ENCODE measurements around the gene DNMT1.

DNMT1 gene

GRCh38 chr19:10189616-10190015 lies 5.1 kb downstream of the DNMT1 start:
- no peak overlapping the region for H3K27ac ChIP-seq

GRCh38 chr19:10187315-10187714 lies 7.4 kb downstream of the DNMT1 start:
- H3K27ac ChIP-seq: no peak overlapping the region
- H3K4me1 ChIP-seq (ENCODE audit: control insufficient read depth in 1 of 2, insufficient read depth in 1 of 2, low read depth in 1 of 2, low read length in 1 of 2): no peaks in the 10 kb centered on the region
- no peak for TF ChIP-seq CTCF (IDR thresholded peaks at IDR 0.05)
- H3K27me3 ChIP-seq: no peaks in the 10 kb centered on the region
- H3K9me3 ChIP-seq: no peaks in the 10 kb centered on the region
- peaks cover 25% of the 10 kb centered on the region for H3K36me3 ChIP-seq
- no peak overlapping the region for H3K4me3 ChIP-seq (ENCODE audit: low read depth in 1 of 2, low read length in 1 of 2)

More at GRCh38 chr19:10189616-10190015, 5.1 kb downstream of the DNMT1 start:
- peaks cover 16% of the 10 kb centered on the region for H3K36me3 ChIP-seq
- H3K27me3 ChIP-seq: no peaks in the 10 kb centered on the region
- peaks cover 7 to 8% of the 10 kb centered on the region in 2 experiments for H3K4me1 ChIP-seq (ENCODE audit: control insufficient read depth in 1 of 2, insufficient read depth in 1 of 2, low read depth in 1 of 2, low read length in 1 of 2)
- no peaks in the 10 kb centered on the region for H3K9me3 ChIP-seq
- H3K4me3 ChIP-seq (ENCODE audit: low read depth in 1 of 2, low read length in 1 of 2): no peak overlapping the region
- no peak for TF ChIP-seq CTCF (IDR thresholded peaks at IDR 0.05)

GRCh38 chr19:10184636-10185035 lies 10.1 kb downstream of the DNMT1 start:
- Histone ChIP-seq H3K4me1 (ENCODE audit: control insufficient read depth in 1 of 2, insufficient read depth in 1 of 2, low read depth in 1 of 2, low read length in 1 of 2) (no peaks in the 10 kb centered on the region), H3K27me3 (no peaks in the 10 kb centered on the region), H3K4me3 (ENCODE audit: low read depth in 1 of 2, low read length in 1 of 2) (no peak overlapping the region), H3K9me3 (no peaks in the 10 kb centered on the region), H3K36me3 (peaks cover 41% of the 10 kb centered on the region), H3K27ac (no peak overlapping the region)
- no peak for TF ChIP-seq CTCF (IDR thresholded peaks at IDR 0.05)

- H3K27ac ChIP-seq: no peak overlapping the region
- no peaks in the 10 kb centered on the region for H3K9me3 ChIP-seq
- H3K27me3 ChIP-seq: no peaks in the 10 kb centered on the region
- H3K4me3 ChIP-seq (ENCODE audit: low read depth in 1 of 2, low read length in 1 of 2): no peak overlapping the region
- H3K36me3 ChIP-seq: peaks cover 47% of the 10 kb centered on the region
- no peaks in the 10 kb centered on the region for H3K4me1 ChIP-seq (ENCODE audit: control insufficient read depth in 1 of 2, insufficient read depth in 1 of 2, low read depth in 1 of 2, low read length in 1 of 2)
- no peak for TF ChIP-seq CTCF (IDR thresholded peaks at IDR 0.05)
Measured at GRCh38 chr19:10183926-10184325, 10.8 kb downstream of the DNMT1 start.

GRCh38 chr19:10182847-10183246 lies 11.9 kb downstream of the DNMT1 start:
- no peak for TF ChIP-seq CTCF (IDR thresholded peaks at IDR 0.05)
- H3K36me3 ChIP-seq: peaks cover 44% of the 10 kb centered on the region
- no peaks in the 10 kb centered on the region for H3K9me3 ChIP-seq

GRCh38 chr19:10182076-10182475 lies 12.7 kb downstream of the DNMT1 start:
- H3K9me3 ChIP-seq: no peaks in the 10 kb centered on the region
- H3K4me3 ChIP-seq (ENCODE audit: low read depth in 1 of 2, low read length in 1 of 2): no peak overlapping the region
- peaks cover 48% of the 10 kb centered on the region for H3K36me3 ChIP-seq
- TF ChIP-seq CTCF (IDR thresholded peaks at IDR 0.05): no peak
- no peaks in the 10 kb centered on the region for H3K4me1 ChIP-seq (ENCODE audit: control insufficient read depth in 1 of 2, insufficient read depth in 1 of 2, low read depth in 1 of 2, low read length in 1 of 2)
- no peak overlapping the region for H3K27ac ChIP-seq
- H3K27me3 ChIP-seq: no peaks in the 10 kb centered on the region

More at GRCh38 chr19:10182847-10183246, 11.9 kb downstream of the DNMT1 start:
- Histone ChIP-seq H3K27me3 (no peaks in the 10 kb centered on the region), H3K27ac (no peak overlapping the region), H3K4me1 (ENCODE audit: control insufficient read depth in 1 of 2, insufficient read depth in 1 of 2, low read depth in 1 of 2, low read length in 1 of 2) (no peaks in the 10 kb centered on the region), H3K4me3 (ENCODE audit: low read depth in 1 of 2, low read length in 1 of 2) (no peak overlapping the region)

All from neutrophil (primary cell).